Neural cell (in vitro differentiated cells): ENCODE measurements around the gene YWHAB. TPM values are rescaled to one million over a fixed set of nuclear protein-coding genes. Genes with fewer than 3 reads are reported as not detected.

Source experiments
- H2AFZ ChIP-seq: fragments of 200-600, 300-800 bp; sonication (generic), shearing (Covaris generic); 2 replicates; pipeline ENCODE4 v1.6.0; 2014; ENCODE audit warnings: low read depth, mild to moderate bottlenecking, antibody characterized with exemption, low read length, moderate library complexity
- H3F3A ChIP-seq: fragments of 200-600 bp; shearing (Covaris generic); 2 replicates; pipeline ENCODE4 v1.6.1; 2016; ENCODE audit warnings: mild to moderate bottlenecking, moderate library complexity, mixed read lengths, antibody characterized with exemption, low read length; ENCODE audit not compliant: insufficient read depth, poor library complexity, severe bottlenecking
- H3K27ac ChIP-seq: fragments of 200-600, 300-800 bp; sonication (generic), shearing (Covaris generic); 2 replicates; pipeline ENCODE4 v1.5.1; 2014; ENCODE audit warnings: mild to moderate bottlenecking, low read length, moderate library complexity
- H3K27me3 ChIP-seq: fragments of 300-800, 200-600 bp; sonication (generic), shearing (Covaris generic); 2 replicates; pipeline ENCODE4 v1.6.0; 2014; ENCODE audit warnings: mild to moderate bottlenecking, low read depth, low read length, moderate library complexity; ENCODE audit not compliant: insufficient read depth
- H3K36me3 ChIP-seq: fragments of 300-800, 200-600 bp; sonication (generic), shearing (Covaris generic); 2 replicates; pipeline ENCODE4 v1.5.1; 2014; ENCODE audit warnings: mild to moderate bottlenecking, antibody characterized with exemption, low read length, moderate library complexity; ENCODE audit not compliant: insufficient read depth
- H3K4me2 ChIP-seq: fragments of 300-800, 200-600 bp; sonication (generic), shearing (Covaris generic); 2 replicates; pipeline ENCODE4 v1.6.0; 2014; ENCODE audit warnings: mild to moderate bottlenecking, low read length
- H3K4me3 ChIP-seq: fragments of 300-800, 200-600 bp; sonication (generic), shearing (Covaris generic); 2 replicates; pipeline ENCODE4 v1.5.1; 2014; ENCODE audit warnings: mild to moderate bottlenecking, low read length, moderate library complexity
- H3K79me2 ChIP-seq: fragments of 200-600 bp; shearing (Covaris generic); replicated peaks from 2 replicates; pipeline ENCODE4 v1.6.0; 2014; ENCODE audit warnings: mild to moderate bottlenecking, low read length, moderate library complexity; ENCODE audit not compliant: insufficient read depth
- H3K9ac ChIP-seq: fragments of 300-800, 200-600 bp; sonication (generic), shearing (Covaris generic); 2 replicates; pipeline ENCODE4 v1.6.1; 2016; ENCODE audit warnings: mild to moderate bottlenecking, low read length, mixed read lengths
- H3K9me2 ChIP-seq: fragments of 200-600 bp; shearing (Covaris generic); 2 replicates; pipeline ENCODE4 v1.6.1; 2016; ENCODE audit warnings: mild to moderate bottlenecking, low read length, mixed read lengths; ENCODE audit not compliant: insufficient read depth
- H3K9me3 ChIP-seq: fragments of 200-600, 300-800 bp; sonication (generic), shearing (Covaris generic); 2 replicates; pipeline ENCODE4 v1.6.1; 2016; ENCODE audit warnings: mild to moderate bottlenecking, mixed run types, low read length, moderate library complexity, mixed read lengths
- H4K20me1 ChIP-seq: fragments of 200-600 bp; shearing (Covaris generic); 2 replicates; pipeline ENCODE4 v1.6.1; 2016; ENCODE audit warnings: mild to moderate bottlenecking, mixed run types; ENCODE audit not compliant: insufficient read depth
- EP300 ChIP-seq: fragments of 450-650 bp; conservative IDR thresholded peaks from 2 replicates; pipeline ENCODE4 v1.6.1; 2014; ENCODE audit warnings: antibody characterized with exemption, mild to moderate bottlenecking, moderate library complexity; ENCODE audit not compliant: poor library complexity, severe bottlenecking
- EZH2 ChIP-seq: fragments of 200-600, 300-800 bp; shearing (Covaris generic), sonication (generic); IDR thresholded peaks from 2 replicates; pipeline ENCODE4 v1.6.1; 2014; ENCODE audit warnings: antibody characterized with exemption, low read length, borderline replicate concordance, mild to moderate bottlenecking; ENCODE audit not compliant: insufficient read depth, poor library complexity, severe bottlenecking
- MXI1 ChIP-seq: fragments of 450-650 bp; conservative IDR thresholded peaks from 2 replicates; pipeline ENCODE4 v1.6.1; 2014; ENCODE audit warnings: antibody characterized with exemption, mild to moderate bottlenecking; ENCODE audit not compliant: poor library complexity, severe bottlenecking
- POLR2AphosphoS5 ChIP-seq: IDR thresholded peaks from 2 replicates; pipeline ENCODE4 v1.6.1; 2012
- RAD21 ChIP-seq: fragments of 450-650 bp; conservative IDR thresholded peaks from 2 replicates; pipeline ENCODE4 v1.6.1; 2014; ENCODE audit warnings: antibody characterized with exemption, mild to moderate bottlenecking, moderate library complexity
- SMC3 ChIP-seq: fragments of 450-650 bp; conservative IDR thresholded peaks from 2 replicates; pipeline ENCODE4 v1.6.1; 2014; ENCODE audit warnings: antibody characterized with exemption, mild to moderate bottlenecking, moderate library complexity; ENCODE audit not compliant: poor library complexity
- TAF1 ChIP-seq: IDR thresholded peaks from 2 replicates; pipeline ENCODE4 v1.6.1; 2012; ENCODE audit warnings: low read depth
- polyA plus RNA-seq: library from polyadenylated mRNA; depleted of rRNA; stranded (reverse); fragments of >200 nt; gene quantifications from 2 replicates; pipeline ENCODE4 v1.2.3, GENCODE V29; 2014
- TF ChIP-seq, protein P1 (sequence below): fragments of 450-650 bp; IDR thresholded peaks from 2 replicates; pipeline ENCODE4 v1.5.1; 2014; ENCODE audit warnings: antibody characterized with exemption, mild to moderate bottlenecking, moderate library complexity; ENCODE audit not compliant: poor library complexity, severe bottlenecking
- TF ChIP-seq, protein P2 (sequence below): IDR thresholded peaks from 2 replicates; pipeline ENCODE4 v1.6.1; 2012; ENCODE audit warnings: borderline replicate concordance

Gene YWHAB
- polyA plus RNA-seq, 1 donor from 2014 or later, result 279 TPM

GRCh38 chr20:44932916-44933315 is 47.4 kb downstream of the YWHAB start:
- no peaks in the 10 kb centered on the region for H3K27me3 ChIP-seq
- H3F3A ChIP-seq, result no peaks in the 10 kb centered on the region
- no peak overlapping the region for H3K4me3 ChIP-seq
- no peak overlapping the region for H3K9ac ChIP-seq
- H3K36me3 ChIP-seq, result no peaks in the 10 kb centered on the region
- H3K9me2 ChIP-seq, result no peaks in the 10 kb centered on the region
- no peak overlapping the region for H2AFZ ChIP-seq
- TF ChIP-seq RAD21 (no peak), MXI1 (no peak), TAF1 (no peak), EZH2 (no peak), POLR2AphosphoS5 (no peak), EP300 (no peak), SMC3 (no peak)
- TF ChIP-seq, protein P1, sequence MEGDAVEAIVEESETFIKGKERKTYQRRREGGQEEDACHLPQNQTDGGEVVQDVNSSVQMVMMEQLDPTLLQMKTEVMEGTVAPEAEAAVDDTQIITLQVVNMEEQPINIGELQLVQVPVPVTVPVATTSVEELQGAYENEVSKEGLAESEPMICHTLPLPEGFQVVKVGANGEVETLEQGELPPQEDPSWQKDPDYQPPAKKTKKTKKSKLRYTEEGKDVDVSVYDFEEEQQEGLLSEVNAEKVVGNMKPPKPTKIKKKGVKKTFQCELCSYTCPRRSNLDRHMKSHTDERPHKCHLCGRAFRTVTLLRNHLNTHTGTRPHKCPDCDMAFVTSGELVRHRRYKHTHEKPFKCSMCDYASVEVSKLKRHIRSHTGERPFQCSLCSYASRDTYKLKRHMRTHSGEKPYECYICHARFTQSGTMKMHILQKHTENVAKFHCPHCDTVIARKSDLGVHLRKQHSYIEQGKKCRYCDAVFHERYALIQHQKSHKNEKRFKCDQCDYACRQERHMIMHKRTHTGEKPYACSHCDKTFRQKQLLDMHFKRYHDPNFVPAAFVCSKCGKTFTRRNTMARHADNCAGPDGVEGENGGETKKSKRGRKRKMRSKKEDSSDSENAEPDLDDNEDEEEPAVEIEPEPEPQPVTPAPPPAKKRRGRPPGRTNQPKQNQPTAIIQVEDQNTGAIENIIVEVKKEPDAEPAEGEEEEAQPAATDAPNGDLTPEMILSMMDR, result no peak
- TF ChIP-seq, protein P2, sequence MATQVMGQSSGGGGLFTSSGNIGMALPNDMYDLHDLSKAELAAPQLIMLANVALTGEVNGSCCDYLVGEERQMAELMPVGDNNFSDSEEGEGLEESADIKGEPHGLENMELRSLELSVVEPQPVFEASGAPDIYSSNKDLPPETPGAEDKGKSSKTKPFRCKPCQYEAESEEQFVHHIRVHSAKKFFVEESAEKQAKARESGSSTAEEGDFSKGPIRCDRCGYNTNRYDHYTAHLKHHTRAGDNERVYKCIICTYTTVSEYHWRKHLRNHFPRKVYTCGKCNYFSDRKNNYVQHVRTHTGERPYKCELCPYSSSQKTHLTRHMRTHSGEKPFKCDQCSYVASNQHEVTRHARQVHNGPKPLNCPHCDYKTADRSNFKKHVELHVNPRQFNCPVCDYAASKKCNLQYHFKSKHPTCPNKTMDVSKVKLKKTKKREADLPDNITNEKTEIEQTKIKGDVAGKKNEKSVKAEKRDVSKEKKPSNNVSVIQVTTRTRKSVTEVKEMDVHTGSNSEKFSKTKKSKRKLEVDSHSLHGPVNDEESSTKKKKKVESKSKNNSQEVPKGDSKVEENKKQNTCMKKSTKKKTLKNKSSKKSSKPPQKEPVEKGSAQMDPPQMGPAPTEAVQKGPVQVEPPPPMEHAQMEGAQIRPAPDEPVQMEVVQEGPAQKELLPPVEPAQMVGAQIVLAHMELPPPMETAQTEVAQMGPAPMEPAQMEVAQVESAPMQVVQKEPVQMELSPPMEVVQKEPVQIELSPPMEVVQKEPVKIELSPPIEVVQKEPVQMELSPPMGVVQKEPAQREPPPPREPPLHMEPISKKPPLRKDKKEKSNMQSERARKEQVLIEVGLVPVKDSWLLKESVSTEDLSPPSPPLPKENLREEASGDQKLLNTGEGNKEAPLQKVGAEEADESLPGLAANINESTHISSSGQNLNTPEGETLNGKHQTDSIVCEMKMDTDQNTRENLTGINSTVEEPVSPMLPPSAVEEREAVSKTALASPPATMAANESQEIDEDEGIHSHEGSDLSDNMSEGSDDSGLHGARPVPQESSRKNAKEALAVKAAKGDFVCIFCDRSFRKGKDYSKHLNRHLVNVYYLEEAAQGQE, result no peak
- no peak overlapping the region for H3K27ac ChIP-seq
- H3K79me2 ChIP-seq, result no peaks in the 10 kb centered on the region
- H4K20me1 ChIP-seq, result no peaks in the 10 kb centered on the region
- H3K4me2 ChIP-seq, result no peak overlapping the region
- H3K9me3 ChIP-seq, result no peaks in the 10 kb centered on the region

DNA sequence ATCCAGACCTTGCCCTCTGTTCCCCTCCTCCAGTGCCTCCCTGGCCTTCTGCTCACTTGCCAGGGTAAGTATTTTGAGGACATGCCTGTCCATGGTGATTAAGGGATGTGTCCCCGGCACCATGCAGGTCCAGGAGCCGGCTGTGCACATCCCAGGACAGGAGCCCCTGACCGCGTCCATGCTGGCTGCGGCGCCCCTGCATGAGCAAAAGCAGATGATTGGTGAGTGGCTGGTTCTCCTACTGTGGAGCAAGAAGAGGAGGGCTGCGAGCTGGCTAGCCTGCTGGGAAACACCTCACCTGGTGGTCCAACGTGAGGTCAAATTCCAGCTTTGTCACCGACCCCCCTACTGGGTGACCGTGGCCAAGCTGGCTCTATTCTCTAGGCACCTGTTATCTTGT is 51.0 kb downstream of the YWHAB start:
- Histone ChIP-seq H3K4me3 (no peak overlapping the region), H3K4me2 (no peak overlapping the region), H3K27me3 (no peaks in the 10 kb centered on the region), H3K9me3 (no peaks in the 10 kb centered on the region), H3K9me2 (no peaks in the 10 kb centered on the region), H4K20me1 (no peaks in the 10 kb centered on the region), H3F3A (no peaks in the 10 kb centered on the region), H3K79me2 (no peaks in the 10 kb centered on the region), H3K36me3 (no peaks in the 10 kb centered on the region), H3K9ac (no peak overlapping the region), H2AFZ (no peak overlapping the region), H3K27ac (no peak overlapping the region)
- TF ChIP-seq RAD21, result no peak
- TF ChIP-seq, protein P2, result no peak
- TF ChIP-seq, protein P1, result no peak
- TF ChIP-seq TAF1, result no peak
- no peak for TF ChIP-seq EZH2
- TF ChIP-seq EP300, result no peak
- no peak for TF ChIP-seq SMC3
- TF ChIP-seq MXI1, result no peak
- TF ChIP-seq POLR2AphosphoS5, result no peak
